ENCODE results near the gene GBP3.
"Not testable (repeated sequence)": the region's sequence is repeated elsewhere in the genome, so short reads cannot be mapped to it uniquely, and the experiment has no call there.

GRCh38 chr1:88981506-88981905 lies 41.2 kb downstream of the GBP3 start:
- TF ChIP-seq POLR2A (IDR thresholded peaks at IDR 0.05; ENCODE audit: low read length); KDM5A (IDR thresholded peaks at IDR 0.05); CTCF (IDR thresholded peaks at IDR 0.05); NR3C1 (IDR thresholded peaks at IDR 0.05); KDM1A (IDR thresholded peaks at IDR 0.05; ENCODE audit: low read depth); RCOR1 (IDR thresholded peaks at IDR 0.05; ENCODE audit: low read depth, low read length); E2F6 (IDR thresholded peaks at IDR 0.05; ENCODE audit: borderline replicate concordance, low read depth); JUNB (IDR thresholded peaks at IDR 0.05); RFX5 (IDR thresholded peaks at IDR 0.05); MAX (IDR thresholded peaks at IDR 0.05): not testable (repeated sequence)
